HG03095 (cell line): Measurements from ENCODE around the gene IBSP.

Source experiments
- ATAC-seq: cut with Tn5 transposase; IDR thresholded peaks from one replicate; pipeline ENCODE4 v1.9.1; 2021; ENCODE audit warnings: moderate library complexity; ENCODE audit not compliant: unreplicated experiment

IBSP gene, protein sequence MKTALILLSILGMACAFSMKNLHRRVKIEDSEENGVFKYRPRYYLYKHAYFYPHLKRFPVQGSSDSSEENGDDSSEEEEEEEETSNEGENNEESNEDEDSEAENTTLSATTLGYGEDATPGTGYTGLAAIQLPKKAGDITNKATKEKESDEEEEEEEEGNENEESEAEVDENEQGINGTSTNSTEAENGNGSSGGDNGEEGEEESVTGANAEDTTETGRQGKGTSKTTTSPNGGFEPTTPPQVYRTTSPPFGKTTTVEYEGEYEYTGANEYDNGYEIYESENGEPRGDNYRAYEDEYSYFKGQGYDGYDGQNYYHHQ

DNA sequence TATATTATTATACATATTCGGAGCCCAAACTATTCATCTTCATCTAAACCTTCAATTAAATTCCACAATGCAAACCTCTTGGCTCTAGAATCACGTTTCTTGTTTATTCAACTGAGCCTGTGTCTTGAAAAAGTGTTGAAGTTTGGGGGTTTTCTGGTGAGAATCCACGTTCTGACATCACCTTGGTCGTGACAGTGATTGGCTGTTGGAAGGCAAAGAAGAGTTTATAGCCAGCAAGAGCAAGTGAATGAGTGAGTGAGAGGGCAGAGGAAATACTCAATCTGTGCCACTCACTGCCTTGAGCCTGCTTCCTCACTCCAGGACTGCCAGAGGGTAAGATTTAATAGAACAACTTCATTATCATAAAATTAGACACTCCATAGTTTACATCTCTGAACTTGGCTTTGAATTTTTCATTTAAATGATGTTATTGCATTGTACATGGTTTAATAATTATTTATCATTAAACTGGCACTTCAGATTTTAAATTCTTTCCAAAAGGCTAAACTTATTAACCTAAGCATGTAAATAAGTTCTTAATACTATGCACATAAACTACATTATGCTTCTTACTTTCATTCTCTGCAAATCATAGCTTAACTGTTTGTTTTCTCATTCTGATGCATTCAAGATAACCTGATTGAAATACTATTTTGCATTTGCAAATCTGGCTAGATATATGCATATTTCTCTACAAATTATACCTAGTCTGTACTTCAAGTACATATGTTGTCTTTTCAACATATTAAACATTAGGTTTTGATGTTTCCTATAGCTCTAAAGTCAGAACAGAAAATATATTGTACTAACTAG lies at the start of gene IBSP:
Gene IBSP (plus strand): TSS at position 254 of the 813 bp plus-strand sequence. CDS start 2,808 bp downstream, outside the sequence.
- no peak for ATAC-seq

- ATAC-seq, result no peak
These were observed 49.5 kb upstream of the IBSP start for GRCh38 chr4:87749883-87750282.

GRCh38 chr4:87758270-87758669 lies 41.1 kb upstream of the IBSP start:
- no peak for ATAC-seq

GRCh38 chr4:87762311-87762710 lies 37.0 kb upstream of the IBSP start:
- ATAC-seq, result no peak

DNA sequence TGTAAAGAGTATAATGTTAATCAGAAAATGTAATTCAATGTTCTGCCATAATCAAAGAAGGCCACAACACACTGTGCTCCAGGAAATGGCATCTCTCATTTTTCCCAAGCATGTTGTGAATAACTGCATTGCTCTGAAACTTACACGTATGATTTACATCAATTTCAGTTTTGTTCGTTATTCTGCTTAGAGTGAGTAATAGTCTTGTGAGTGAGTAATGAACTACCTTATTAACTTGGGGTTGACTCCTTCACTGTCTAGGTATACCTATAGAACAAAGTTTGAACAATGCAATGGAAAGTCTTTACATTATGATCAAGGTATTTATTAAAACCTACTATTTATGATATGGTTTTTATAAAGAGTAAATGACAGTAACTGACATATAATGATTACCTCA lies 17.8 kb upstream of the IBSP start:
- no peak for ATAC-seq

GRCh38 chr4:87783781-87784180 lies 15.6 kb upstream of the IBSP start:
- no peak for ATAC-seq

DNA sequence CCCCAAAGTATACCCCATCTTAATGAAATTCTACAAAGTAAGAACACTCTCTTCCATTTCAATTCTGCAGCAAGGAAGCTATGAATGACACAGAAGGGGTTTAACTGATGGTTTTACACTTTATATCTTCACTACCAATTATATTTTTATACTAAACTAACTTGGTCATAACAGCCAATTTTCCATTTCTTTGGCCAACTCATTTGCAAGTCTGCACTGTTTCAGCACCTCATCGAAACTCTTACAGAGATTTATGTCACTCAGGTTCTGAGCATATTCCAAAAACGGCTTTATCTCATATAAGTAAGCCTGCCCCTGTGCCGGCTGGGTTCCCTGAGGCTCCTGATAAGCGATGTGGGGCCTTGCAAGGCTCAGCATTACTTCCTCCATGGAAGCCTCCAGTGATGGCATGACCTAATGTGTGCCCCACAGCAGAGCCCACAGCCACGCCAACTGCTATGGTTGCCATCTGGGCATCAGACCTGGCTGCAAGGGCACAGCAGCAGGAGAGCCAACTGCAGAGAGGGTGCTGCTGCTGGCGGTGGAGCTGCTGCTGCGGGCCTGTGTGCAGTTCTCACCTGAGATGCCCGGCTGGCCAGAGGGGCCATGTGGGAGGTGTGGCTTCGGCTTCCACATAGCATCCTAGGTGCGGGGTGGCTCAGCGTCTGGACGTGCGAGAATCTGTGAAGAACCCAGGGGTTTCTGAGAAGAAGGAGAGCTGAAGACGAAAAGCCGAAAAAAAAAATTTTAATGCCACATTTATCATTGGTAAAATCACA lies 13.4 kb upstream of the IBSP start:
- no peak for ATAC-seq

DNA sequence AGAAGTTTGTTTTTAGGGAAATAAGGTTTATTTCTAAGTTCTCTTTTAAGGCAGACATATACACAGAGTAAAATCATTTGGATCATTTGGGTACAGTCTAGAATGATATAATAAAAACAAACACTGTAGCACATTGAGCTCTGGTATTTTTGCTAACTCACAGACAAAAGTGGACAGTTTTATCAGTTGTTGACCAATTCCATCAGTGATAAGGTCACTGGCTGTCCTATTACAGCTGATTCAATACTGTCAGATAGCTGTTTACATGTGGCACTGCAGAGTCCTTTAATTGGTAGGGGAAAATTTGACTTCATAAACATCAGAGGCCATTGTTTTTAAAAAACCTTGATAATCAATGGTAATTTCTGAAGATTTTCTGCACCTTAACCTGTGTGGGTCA lies 3.5 kb downstream of the IBSP start:
- ATAC-seq, result no peak

DNA sequence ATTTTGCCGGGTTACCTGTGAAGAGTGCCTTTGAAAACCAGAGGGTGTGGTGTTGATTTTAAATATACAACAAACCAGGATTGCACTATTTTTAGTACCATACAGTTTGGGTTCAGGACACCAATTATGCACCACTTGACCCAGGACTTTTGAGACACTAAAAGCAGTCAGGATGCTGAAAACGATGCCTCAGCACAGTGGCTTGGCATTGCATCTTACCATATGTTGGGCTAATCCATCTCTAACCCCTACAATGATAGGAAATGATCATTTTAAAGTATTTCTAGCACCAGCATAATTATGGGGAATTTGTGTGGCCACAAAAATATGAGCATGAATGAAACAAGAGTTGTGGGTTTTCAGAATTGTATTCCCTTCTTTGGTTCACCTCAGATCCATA lies 4.1 kb downstream of the IBSP start:
- ATAC-seq, result no peak

DNA sequence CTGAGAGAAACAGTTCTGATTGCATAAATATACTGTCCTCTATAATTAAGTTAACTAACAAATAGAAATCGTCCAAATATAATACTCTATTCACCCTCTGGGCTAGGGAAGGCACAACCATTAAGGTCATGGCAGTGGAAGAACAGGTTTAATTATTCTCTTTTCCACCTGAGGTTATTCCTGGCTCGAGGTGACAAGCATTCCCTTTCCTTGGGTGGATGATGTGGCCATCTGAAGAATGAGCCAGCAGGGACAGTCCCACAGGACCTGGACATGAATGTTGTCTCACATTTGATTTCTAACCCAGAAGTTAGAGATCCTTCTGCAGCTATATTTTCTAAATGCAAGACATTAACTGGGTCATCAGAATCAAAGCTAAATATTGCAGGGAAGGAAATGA lies 5.5 kb downstream of the IBSP start:
- no peak for ATAC-seq

GRCh38 chr4:87805971-87806370 lies 6.6 kb downstream of the IBSP start:
- no peak for ATAC-seq

- ATAC-seq, result no peak
These were observed 7.2 kb downstream of the IBSP start for GRCh38 chr4:87806520-87806919.

DNA sequence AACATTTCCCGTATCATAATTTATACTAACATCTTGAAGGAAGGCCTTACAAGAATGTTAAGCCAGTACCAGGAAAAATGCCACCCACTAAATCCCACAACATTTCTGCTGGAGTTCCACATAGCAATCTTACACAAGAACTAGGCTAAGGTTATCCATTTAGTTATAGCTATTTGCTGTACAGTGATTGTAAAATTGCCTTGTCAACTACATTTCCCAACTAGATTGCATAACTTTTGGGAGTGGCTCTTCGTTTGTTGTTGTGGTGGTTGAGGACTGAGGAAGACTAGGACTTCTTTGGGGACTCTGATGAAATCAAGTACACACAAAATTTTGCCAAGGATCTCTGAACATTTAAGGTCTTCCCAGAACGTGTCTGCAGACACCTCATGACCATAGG lies 8.0 kb downstream of the IBSP start:
- ATAC-seq, result no peak

- no peak for ATAC-seq
These were observed 12.6 kb downstream of the IBSP start for GRCh38 chr4:87811977-87812376.

- no peak for ATAC-seq
These were observed 20.0 kb downstream of the IBSP start for GRCh38 chr4:87819281-87819919.

DNA sequence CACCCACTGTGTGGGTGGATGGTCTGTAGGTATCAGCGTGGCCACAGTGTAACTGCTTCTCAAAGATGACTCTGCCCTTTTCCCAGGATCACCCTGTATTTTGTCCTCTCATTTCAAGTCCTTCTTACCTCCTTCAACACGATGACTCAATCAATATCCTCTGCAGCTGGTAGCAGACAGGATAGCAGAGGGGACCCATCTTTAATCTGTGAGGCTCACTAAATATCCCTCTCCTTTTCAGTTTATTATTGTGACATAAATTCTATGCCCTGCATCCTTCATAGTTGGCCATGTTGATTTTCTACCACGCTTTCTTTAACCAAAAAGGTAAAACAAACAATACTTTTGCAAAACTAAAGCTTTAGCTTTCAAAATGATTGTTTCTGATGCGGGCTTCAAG lies 23.8 kb downstream of the IBSP start:
- ATAC-seq, result no peak

DNA sequence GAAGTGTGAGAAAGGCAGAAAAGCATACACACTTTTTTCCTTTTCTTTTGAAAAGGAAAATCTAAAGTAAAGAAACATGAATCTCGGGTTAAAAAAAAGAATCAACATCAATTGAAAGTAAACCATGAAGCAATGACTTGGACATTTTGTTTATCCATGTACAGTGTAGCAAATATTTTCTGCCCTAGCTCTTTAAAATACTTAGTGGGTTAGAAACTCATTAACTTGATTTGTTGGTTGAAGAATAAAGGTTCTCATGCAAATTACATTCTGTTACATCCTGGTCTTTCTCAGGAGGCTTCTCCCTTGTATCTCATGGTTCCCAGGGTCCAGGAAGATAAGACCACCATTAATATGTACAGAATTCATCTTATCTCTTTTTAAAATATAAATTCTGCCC lies 24.4 kb downstream of the IBSP start:
- ATAC-seq, result no peak

- ATAC-seq, result no peak
These were observed 25.0 kb downstream of the IBSP start for GRCh38 chr4:87824352-87824751.

GRCh38 chr4:87832669-87833068 lies 33.3 kb downstream of the IBSP start, which contains the start of gene MEPE:
MEPE (plus strand) TSS chr4:87832969; CDS start chr4:87834715, 1,746 bp downstream.
- no peak for ATAC-seq

GRCh38 chr4:87834401-87834800 lies 35.0 kb downstream of the IBSP start:
- no peak for ATAC-seq

- no peak for ATAC-seq
These were observed 35.8 kb downstream of the IBSP start for GRCh38 chr4:87835197-87835596.
